ENCODE results near the gene MAP1LC3B. TPM values are rescaled to one million over a fixed set of nuclear protein-coding genes. Genes with fewer than 3 reads are reported as not detected.

MAP1LC3B gene
- total RNA-seq, 1 donor from 2014 or later: 40.6 TPM

DNA sequence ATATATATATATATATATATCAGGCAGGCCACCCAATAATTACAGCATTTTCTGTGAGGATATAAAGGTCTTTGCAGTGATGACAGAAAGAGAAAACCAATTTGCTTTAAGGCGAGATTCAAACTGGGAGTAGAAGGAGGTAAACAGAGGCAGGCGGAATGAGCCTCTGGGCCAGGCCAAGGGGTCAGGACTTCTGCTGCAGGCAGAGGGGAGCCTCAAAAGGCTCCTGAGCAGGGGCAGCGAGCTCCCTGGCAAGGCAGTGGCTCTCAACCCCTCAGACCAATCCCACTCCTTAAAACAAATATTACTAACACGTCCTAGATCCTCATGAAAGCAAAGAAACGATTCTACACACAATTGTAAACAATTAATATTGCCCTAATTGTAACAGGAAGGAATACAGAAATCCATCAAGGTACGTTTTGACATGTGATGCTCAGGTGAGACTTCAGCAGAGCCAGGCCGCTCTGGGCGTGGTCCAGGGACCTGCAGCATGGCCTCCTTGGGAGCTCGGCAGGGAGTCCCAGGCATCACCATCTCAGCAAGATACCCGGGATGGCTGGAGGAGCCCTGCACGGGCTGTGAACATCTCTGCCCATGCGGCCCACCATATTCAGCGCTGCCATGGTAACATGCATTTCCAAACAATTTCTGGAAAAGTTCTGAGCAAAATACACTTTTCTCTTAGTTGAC is 27.0 kb upstream of the MAP1LC3B start:
- no peak for DNase-seq (ENCODE audit: low spot score)
- Mint-ChIP-seq H3K4me3 (ENCODE audit: low read depth) (no peak overlapping the region), H3K4me1 (ENCODE audit: low read depth) (peaks cover 42% of the 10 kb centered on the region), H3K27ac (no peak overlapping the region), H3K27me3 (ENCODE audit: low read depth) (no peaks in the 10 kb centered on the region), H3K9me3 (no peaks in the 10 kb centered on the region), H3K36me3 (ENCODE audit: low read depth) (peaks cover 33% of the 10 kb centered on the region)
- intact Hi-C loops (cut with micrococcal nuclease): no loop called here

DNA sequence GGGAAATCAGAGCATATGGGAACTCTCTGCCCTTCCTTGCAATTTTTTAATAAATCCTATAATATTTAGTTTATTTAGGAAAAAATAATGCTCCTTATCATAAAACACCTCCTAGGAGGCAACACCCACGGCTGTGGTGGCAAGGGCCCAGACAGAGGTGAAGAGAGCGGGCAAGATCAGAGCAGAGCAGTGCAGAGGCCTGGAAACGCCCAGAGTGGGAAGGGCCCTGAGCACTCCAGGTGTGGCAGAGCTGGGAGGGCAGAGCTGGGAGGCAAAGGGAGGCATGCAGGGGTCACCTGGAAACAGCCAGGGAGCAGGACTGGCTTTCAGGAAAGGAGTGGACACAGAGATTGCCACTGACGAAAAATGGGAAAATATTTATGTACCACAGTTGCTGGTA is 25.8 kb upstream of the MAP1LC3B start:
- Mint-ChIP-seq H3K9me3 (no peaks in the 10 kb centered on the region), H3K4me1 (ENCODE audit: low read depth) (peaks cover 41% of the 10 kb centered on the region), H3K27me3 (ENCODE audit: low read depth) (no peaks in the 10 kb centered on the region), H3K36me3 (ENCODE audit: low read depth) (peaks cover 25% of the 10 kb centered on the region), H3K27ac (no peak overlapping the region), H3K4me3 (ENCODE audit: low read depth) (no peak overlapping the region)
- DNase-seq (ENCODE audit: low spot score): no peak
- intact Hi-C loops (cut with micrococcal nuclease): no loop called here

DNA sequence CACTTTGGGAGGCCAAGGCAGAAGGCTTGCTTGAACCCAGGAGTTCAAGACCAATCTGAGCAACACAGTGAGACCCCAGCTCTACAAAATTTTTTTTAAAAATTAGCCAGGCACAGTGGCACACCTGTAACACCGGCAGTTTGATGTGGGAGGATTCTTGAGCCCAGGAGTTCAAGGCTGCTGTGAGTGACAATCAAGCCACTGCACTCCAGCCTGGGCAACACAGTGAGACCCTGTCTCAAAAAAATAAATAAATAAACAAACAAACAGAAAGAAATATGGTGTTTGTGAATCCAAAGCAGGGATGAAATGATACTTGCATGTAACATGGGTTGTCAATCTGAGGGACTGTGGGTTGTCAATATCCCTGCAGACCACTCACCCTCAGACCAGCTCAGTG is 25.2 kb upstream of the MAP1LC3B start:
- intact Hi-C loops (cut with micrococcal nuclease): no loop called here
- H3K36me3 Mint-ChIP-seq (ENCODE audit: low read depth): peaks cover 21% of the 10 kb centered on the region
- H3K27ac Mint-ChIP-seq: peak overlapping the region; percentile 81
- DNase-seq (ENCODE audit: low spot score): no peak
- no peaks in the 10 kb centered on the region for H3K9me3 Mint-ChIP-seq
- H3K4me1 Mint-ChIP-seq (ENCODE audit: low read depth): peaks cover 44% of the 10 kb centered on the region
- no peak overlapping the region for H3K4me3 Mint-ChIP-seq (ENCODE audit: low read depth)
- H3K27me3 Mint-ChIP-seq (ENCODE audit: low read depth): no peaks in the 10 kb centered on the region

DNA sequence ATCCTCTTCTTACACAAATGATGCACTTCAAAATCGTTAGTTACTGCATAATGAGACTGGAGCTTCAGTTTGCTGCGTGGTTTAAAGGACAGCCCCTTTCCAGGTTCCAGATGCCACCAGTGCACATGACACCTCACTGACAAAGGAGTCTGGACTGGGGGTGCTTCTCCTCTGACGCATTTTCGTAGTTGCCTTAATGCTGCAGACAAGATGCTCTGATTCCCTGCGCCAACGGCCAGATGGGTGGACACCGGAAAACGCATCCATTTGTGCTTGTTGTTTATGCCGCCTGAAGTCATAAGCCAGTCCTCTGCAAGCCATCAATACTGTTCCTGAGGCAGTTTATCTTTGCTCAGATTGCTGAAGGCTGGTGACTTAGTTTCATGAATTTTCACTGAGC is 24.6 kb upstream of the MAP1LC3B start:
- Mint-ChIP-seq H3K36me3 (ENCODE audit: low read depth) (peaks cover 20% of the 10 kb centered on the region), H3K27ac (peak overlapping the region; percentile 81), H3K4me3 (ENCODE audit: low read depth) (no peak overlapping the region), H3K4me1 (ENCODE audit: low read depth) (peaks cover 44% of the 10 kb centered on the region), H3K9me3 (no peaks in the 10 kb centered on the region), H3K27me3 (ENCODE audit: low read depth) (no peaks in the 10 kb centered on the region)
- DNase-seq (ENCODE audit: low spot score): no peak
- intact Hi-C loops (cut with micrococcal nuclease): no loop called here

DNA sequence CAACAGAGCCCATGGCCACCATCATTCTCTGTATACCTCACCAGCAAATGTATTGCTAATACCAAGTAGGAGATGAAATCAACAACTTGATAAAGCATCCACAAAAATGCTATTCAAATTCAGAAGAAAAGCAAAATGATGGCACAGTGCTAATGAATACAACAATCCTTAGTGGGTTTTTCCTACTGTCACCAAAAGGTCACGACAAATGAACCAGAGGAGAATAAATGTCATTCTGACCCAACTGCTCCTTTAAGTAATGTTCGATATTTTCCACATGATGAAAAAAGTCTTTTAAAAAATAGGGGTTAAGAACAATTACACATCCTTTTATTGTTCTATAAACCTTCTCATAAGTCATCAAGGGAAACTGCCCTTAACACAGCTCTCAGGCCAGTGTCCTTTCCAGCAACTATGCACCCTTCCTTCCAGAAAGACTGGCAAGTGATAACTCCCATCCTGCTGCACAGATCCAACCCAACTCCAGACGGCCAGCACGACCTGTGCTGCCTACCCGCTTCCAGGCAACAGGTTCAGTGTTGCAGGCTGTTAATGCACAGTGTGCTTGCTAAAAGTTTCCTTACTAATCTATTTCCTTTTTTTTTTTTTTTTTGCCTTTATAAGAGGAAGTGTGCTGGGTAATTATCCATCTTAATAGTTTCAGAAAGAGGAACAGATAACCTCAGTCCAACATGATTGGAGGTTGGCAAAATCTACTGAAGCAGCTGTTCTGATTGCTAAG is 23.9 kb upstream of the MAP1LC3B start:
- Mint-ChIP-seq H3K27ac (peak overlapping the region; percentile 81), H3K9me3 (no peaks in the 10 kb centered on the region), H3K4me3 (ENCODE audit: low read depth) (no peak overlapping the region), H3K36me3 (ENCODE audit: low read depth) (peaks cover 20% of the 10 kb centered on the region), H3K4me1 (ENCODE audit: low read depth) (peaks cover 44% of the 10 kb centered on the region), H3K27me3 (ENCODE audit: low read depth) (no peaks in the 10 kb centered on the region)
- DNase-seq (ENCODE audit: low spot score): no peak
- intact Hi-C loops (cut with micrococcal nuclease): no loop called here

GRCh38 chr16:87369117-87369765 is 22.9 kb upstream of the MAP1LC3B start:
- no peak overlapping the region for H3K4me3 Mint-ChIP-seq (ENCODE audit: low read depth)
- peak overlapping the region; percentile 10 for H3K27ac Mint-ChIP-seq
- no peak for DNase-seq (ENCODE audit: low spot score)
- peaks cover 43% of the 10 kb centered on the region for H3K4me1 Mint-ChIP-seq (ENCODE audit: low read depth)
- H3K27me3 Mint-ChIP-seq (ENCODE audit: low read depth): no peaks in the 10 kb centered on the region
- no peaks in the 10 kb centered on the region for H3K9me3 Mint-ChIP-seq
- intact Hi-C loops (cut with micrococcal nuclease): no loop called here
- peaks cover 16% of the 10 kb centered on the region for H3K36me3 Mint-ChIP-seq (ENCODE audit: low read depth)

DNA sequence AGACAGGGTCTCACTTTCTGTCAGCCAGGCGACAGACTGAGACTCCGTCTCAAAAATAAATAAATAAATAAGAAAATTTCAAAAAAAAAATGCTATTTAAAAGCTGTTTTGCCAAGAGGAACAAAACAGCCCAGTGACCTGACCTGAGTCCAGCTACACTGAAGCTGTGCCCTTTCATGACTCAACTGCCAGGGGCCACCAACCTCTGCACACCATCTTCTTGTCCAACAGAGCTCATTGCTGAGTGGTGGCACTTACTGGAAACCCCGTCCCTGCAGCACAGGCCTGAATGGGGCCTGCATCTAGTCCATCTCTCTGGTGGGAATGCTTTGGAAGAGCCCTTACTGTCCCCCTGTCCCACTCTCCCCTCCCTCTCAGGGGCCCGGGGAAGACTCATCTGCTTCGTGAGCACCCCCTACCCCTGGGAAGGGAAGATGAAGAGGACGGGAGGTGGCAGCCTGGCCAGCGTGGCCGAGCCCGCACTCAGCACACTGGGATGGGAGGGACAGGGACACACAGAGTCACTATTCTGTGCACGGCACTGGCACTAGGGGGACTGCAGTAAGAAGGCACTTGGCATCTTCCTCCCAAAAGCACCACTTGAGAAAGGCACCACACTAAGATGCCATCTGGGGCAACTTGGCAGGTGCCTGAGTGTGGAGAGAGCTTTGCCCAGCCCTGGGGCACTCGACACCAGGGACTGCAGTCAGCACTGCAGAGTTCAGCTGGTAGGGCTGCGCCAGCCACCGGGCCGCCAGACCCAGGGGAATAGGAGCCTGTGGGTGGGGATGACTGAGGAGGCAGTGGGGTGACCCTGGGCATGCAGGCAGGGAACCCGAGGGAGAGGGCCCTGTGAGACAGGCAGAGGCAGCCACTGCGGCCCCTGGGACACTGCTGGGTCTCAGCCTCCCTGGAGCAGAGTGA is 22.1 kb upstream of the MAP1LC3B start:
- no peak overlapping the region for H3K4me3 Mint-ChIP-seq (ENCODE audit: low read depth)
- peaks cover 36% of the 10 kb centered on the region for H3K4me1 Mint-ChIP-seq (ENCODE audit: low read depth)
- peaks cover 15% of the 10 kb centered on the region for H3K36me3 Mint-ChIP-seq (ENCODE audit: low read depth)
- no peaks in the 10 kb centered on the region for H3K27me3 Mint-ChIP-seq (ENCODE audit: low read depth)
- H3K27ac Mint-ChIP-seq: no peak overlapping the region
- H3K9me3 Mint-ChIP-seq: no peaks in the 10 kb centered on the region
- intact Hi-C loops (cut with micrococcal nuclease): no loop called here
- DNase-seq (ENCODE audit: low spot score): no peak

- no peak overlapping the region for H3K27ac Mint-ChIP-seq
- H3K36me3 Mint-ChIP-seq (ENCODE audit: low read depth): peaks cover 21% of the 10 kb centered on the region
- DNase-seq (ENCODE audit: low spot score): no peak
- H3K27me3 Mint-ChIP-seq (ENCODE audit: low read depth): no peaks in the 10 kb centered on the region
- no peaks in the 10 kb centered on the region for H3K9me3 Mint-ChIP-seq
- H3K4me3 Mint-ChIP-seq (ENCODE audit: low read depth): no peak overlapping the region
- intact Hi-C loops (cut with micrococcal nuclease): no loop called here
- peaks cover 36% of the 10 kb centered on the region for H3K4me1 Mint-ChIP-seq (ENCODE audit: low read depth)
Measured at GRCh38 chr16:87371261-87371866, 20.8 kb upstream of the MAP1LC3B start.

- intact Hi-C loops (cut with micrococcal nuclease): no loop called here
- no peaks in the 10 kb centered on the region for H3K27me3 Mint-ChIP-seq (ENCODE audit: low read depth)
- H3K36me3 Mint-ChIP-seq (ENCODE audit: low read depth): peaks cover 29% of the 10 kb centered on the region
- no peaks in the 10 kb centered on the region for H3K9me3 Mint-ChIP-seq
- H3K4me3 Mint-ChIP-seq (ENCODE audit: low read depth): no peak overlapping the region
- DNase-seq (ENCODE audit: low spot score): no peak
- no peak overlapping the region for H3K27ac Mint-ChIP-seq
- H3K4me1 Mint-ChIP-seq (ENCODE audit: low read depth): peaks cover 41% of the 10 kb centered on the region
Measured at GRCh38 chr16:87372305-87372704, 19.8 kb upstream of the MAP1LC3B start.

- peaks cover 31% of the 10 kb centered on the region for H3K36me3 Mint-ChIP-seq (ENCODE audit: low read depth)
- H3K4me3 Mint-ChIP-seq (ENCODE audit: low read depth): no peak overlapping the region
- intact Hi-C loops (cut with micrococcal nuclease): no loop called here
- no peak overlapping the region for H3K27ac Mint-ChIP-seq
- no peaks in the 10 kb centered on the region for H3K27me3 Mint-ChIP-seq (ENCODE audit: low read depth)
- no peak for DNase-seq (ENCODE audit: low spot score)
- peaks cover 26% of the 10 kb centered on the region for H3K4me1 Mint-ChIP-seq (ENCODE audit: low read depth)
- no peaks in the 10 kb centered on the region for H3K9me3 Mint-ChIP-seq
Measured at GRCh38 chr16:87374313-87374712, 17.8 kb upstream of the MAP1LC3B start.

DNA sequence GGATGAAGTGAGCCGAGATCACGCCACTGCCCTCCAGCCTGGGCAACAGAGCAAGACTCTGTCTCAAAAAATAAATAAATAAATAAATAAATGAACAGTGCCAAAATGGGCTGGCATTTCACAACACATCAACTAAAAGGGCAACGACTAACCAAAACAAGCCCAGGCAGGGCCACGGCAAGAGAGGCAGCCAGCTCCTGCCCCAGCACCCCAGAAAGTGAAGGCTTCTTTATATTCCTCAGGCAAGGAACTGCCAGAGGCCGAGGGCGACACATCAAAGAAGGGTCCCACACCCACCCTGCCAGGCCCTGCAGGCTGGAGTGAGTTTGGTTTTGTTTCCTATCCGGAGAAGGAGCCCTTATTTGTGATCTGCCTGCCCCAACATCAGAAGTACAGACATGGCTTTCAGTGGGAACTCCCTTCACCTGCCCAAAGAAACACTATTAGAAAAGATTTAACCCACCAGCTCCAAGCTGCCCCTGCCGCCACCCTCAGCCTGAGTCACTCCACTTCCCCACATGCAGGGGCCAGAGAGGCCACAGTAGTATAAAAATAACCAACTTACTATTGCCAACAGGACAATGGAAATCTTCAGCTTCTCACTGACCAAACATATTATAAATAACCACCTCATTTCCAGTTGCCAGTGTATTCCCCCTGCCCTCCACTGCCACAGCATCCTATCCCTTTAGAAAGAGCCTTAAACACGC is 16.6 kb upstream of the MAP1LC3B start:
- H3K4me3 Mint-ChIP-seq (ENCODE audit: low read depth): no peak overlapping the region
- H3K4me1 Mint-ChIP-seq (ENCODE audit: low read depth): peaks cover 23% of the 10 kb centered on the region
- H3K27ac Mint-ChIP-seq: no peak overlapping the region

DNA sequence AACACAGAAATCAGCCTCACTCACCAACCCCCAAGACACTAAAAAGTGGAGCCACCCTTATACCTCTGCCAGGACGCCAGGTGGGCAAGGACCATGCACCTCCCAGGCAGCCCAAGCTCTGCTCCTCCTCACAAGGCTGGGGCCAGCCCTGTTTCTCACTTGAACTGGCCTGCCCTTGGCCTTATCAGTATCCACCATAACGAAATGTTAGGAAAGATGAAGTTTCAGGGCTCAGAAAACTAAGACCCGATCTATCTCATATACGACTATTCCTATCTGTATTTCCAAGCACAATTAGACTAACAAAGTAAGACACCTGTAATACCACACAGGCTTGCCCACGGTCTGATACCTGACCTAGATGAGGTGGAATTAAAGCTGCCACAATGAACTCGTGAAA is 15.5 kb upstream of the MAP1LC3B start:
- peaks cover 29% of the 10 kb centered on the region for H3K4me1 Mint-ChIP-seq (ENCODE audit: low read depth)
- no peak overlapping the region for H3K4me3 Mint-ChIP-seq (ENCODE audit: low read depth)
- H3K27me3 Mint-ChIP-seq (ENCODE audit: low read depth): no peaks in the 10 kb centered on the region
- DNase-seq (ENCODE audit: low spot score): no peak
- peaks cover 41% of the 10 kb centered on the region for H3K36me3 Mint-ChIP-seq (ENCODE audit: low read depth)
- intact Hi-C loops (cut with micrococcal nuclease): no loop called here
- no peaks in the 10 kb centered on the region for H3K9me3 Mint-ChIP-seq
- H3K27ac Mint-ChIP-seq: no peak overlapping the region

More for the DNA sequence above, 16.6 kb upstream of the MAP1LC3B start:
- no peaks in the 10 kb centered on the region for H3K27me3 Mint-ChIP-seq (ENCODE audit: low read depth)
- H3K9me3 Mint-ChIP-seq: no peaks in the 10 kb centered on the region
- no peak for DNase-seq (ENCODE audit: low spot score)
- H3K36me3 Mint-ChIP-seq (ENCODE audit: low read depth): peaks cover 34% of the 10 kb centered on the region
- intact Hi-C loops (cut with micrococcal nuclease): no loop called here

Data from activated T-helper 2 cell treated with anti-CD3 and anti-CD28 coated beads, Interferon-gamma antibody, Interleukin-2, Interleukin-4, amounts not matched to agents 10 μg/mL and 5 μg/mL and 100 μg/mL, durations not matched to agents 14 hours and 24 hours and 36 hours (primary cell).